Mononuclear cell (primary cell): ENCODE data around the gene INTS6. TPM values are rescaled to one million over a fixed set of nuclear protein-coding genes. Genes with fewer than 3 reads are reported as not detected.

ENCODE experiments used
- H3K27me3 ChIP-seq: 2 replicates; pipeline ENCODE4 v1.6.0; 2011; ENCODE audit warnings: low read length, control low read depth; ENCODE audit not compliant: insufficient read depth
- H3K4me1 ChIP-seq: 2 replicates; pipeline ENCODE4 v1.5.1; 2011; ENCODE audit warnings: mild to moderate bottlenecking, low read length, control low read depth; ENCODE audit not compliant: insufficient read depth
- H3K4me3 ChIP-seq: 2 replicates; pipeline ENCODE4 v1.5.1; 2011; ENCODE audit warnings: mild to moderate bottlenecking, low read length, moderate library complexity
- H3K9me3 ChIP-seq: 2 replicates; pipeline ENCODE4 v1.5.1; 2011; ENCODE audit warnings: low read depth, mild to moderate bottlenecking, control low read depth, low read length
- total RNA-seq: library from RNA; depleted of rRNA; stranded (reverse); fragments of >200 nt; gene quantifications from one replicate; pipeline ENCODE4 v1.2.3, GENCODE V29; 2012

The INTS6 gene
- total RNA-seq, 1 donor: 47.2 TPM

DNA sequence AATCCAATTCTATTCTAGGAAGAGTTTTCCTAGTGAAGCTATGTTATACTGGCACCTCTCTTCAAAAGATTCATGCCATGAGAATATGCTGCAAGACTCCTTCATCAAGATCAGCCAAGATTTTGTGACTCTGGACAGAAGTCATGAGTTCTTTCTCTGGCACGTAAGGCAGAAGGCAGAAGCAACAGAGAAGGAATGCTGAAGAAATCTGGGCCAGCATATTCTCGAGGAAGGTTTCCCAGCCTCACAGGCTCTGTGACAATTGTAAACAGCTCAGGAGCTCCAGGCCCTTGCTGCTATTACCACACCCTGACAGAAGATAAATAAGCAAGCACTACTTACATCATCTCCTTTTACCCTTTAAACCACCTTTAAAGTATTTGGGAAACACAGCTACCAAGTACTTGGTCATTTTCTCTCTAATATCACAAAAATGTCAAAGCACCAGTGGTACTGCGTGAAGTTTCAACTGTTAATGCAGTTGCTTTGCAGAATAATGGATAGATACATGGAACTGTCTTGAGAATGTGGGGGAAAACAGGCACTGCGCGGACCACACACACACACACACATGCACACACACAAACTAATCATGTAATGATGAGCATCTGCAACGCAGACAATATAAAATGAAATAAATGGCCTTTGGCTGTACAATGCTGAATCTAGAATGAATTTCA, 55.4 kb downstream of the INTS6 start:
- Histone ChIP-seq H3K27me3 (no peaks in the 10 kb centered on the region), H3K4me1 (peaks cover 5% of the 10 kb centered on the region), H3K4me3 (no peak overlapping the region), H3K9me3 (no peaks in the 10 kb centered on the region)

- Histone ChIP-seq H3K4me3 (no peak overlapping the region), H3K9me3 (no peaks in the 10 kb centered on the region), H3K4me1 (peaks cover 5% of the 10 kb centered on the region), H3K27me3 (no peaks in the 10 kb centered on the region)
These were observed 56.5 kb downstream of the INTS6 start for GRCh38 chr13:51396352-51396751.

DNA sequence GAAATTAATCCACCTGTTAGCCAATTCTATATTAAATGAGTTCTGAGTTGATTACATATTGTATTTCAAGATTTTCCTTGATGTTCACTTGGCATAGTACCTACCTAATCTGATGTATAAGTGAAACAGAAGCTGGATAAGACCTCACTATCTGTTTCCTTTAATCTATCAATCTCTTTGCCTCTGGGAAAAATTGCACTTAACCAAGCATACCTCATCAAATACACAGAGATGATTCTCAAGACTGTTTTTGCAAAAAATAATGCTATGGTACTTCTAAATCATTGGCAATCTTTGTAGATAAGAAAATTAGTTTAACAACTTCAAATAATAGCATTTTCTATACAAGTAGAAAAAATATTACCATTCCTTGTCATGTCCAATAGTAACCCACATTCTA, 58.1 kb downstream of the INTS6 start:
- no peak overlapping the region for H3K4me3 ChIP-seq
- no peaks in the 10 kb centered on the region for H3K9me3 ChIP-seq
- H3K27me3 ChIP-seq: no peaks in the 10 kb centered on the region
- peaks cover 5% of the 10 kb centered on the region for H3K4me1 ChIP-seq

GRCh38 chr13:51385114-51385513, 67.7 kb downstream of the INTS6 start:
- Histone ChIP-seq H3K27me3 (no peaks in the 10 kb centered on the region), H3K9me3 (no peaks in the 10 kb centered on the region), H3K4me3 (no peak overlapping the region), H3K4me1 (no peaks in the 10 kb centered on the region)

GRCh38 chr13:51380269-51380668, 72.6 kb downstream of the INTS6 start:
- Histone ChIP-seq H3K9me3 (no peaks in the 10 kb centered on the region), H3K4me1 (no peaks in the 10 kb centered on the region), H3K27me3 (no peaks in the 10 kb centered on the region), H3K4me3 (no peak overlapping the region)

- Histone ChIP-seq H3K4me3 (no peak overlapping the region), H3K27me3 (no peaks in the 10 kb centered on the region), H3K9me3 (no peaks in the 10 kb centered on the region), H3K4me1 (no peaks in the 10 kb centered on the region)
These were observed 79.4 kb downstream of the INTS6 start for GRCh38 chr13:51373451-51373850.

DNA sequence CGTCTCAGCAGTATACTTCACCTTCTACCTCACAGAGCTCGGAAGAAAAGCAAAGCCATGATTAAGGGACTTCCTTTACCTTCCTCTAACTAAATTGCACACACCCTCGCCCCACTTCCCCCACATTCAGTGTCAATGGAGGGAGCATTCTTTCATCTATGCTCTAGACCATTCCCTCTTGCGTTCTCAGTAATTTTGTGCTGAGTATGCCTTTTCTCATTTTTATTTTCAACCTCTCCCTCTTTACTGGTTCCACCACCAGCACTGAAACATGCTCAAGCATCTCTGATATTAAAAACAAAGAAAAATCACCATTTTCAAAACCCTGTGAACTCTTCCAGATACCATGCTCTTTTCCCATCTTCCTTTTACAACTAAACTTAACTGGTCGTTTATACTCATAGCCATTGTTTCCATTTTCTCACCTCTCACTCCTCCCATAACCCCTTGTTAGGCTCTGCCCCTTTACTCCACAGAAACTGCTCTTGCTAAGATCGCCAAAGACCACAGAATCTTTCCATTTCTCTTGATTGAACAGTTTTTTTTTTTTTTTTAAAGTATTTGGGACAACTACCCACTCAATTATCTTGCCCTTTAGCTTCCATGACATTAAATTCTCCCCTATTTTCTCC, 81.0 kb downstream of the INTS6 start:
- Histone ChIP-seq H3K4me3 (no peak overlapping the region), H3K4me1 (no peaks in the 10 kb centered on the region), H3K27me3 (no peaks in the 10 kb centered on the region), H3K9me3 (no peaks in the 10 kb centered on the region)

GRCh38 chr13:51370811-51371210, 82.0 kb downstream of the INTS6 start:
- Histone ChIP-seq H3K27me3 (no peaks in the 10 kb centered on the region), H3K4me3 (no peak overlapping the region), H3K9me3 (no peaks in the 10 kb centered on the region), H3K4me1 (no peaks in the 10 kb centered on the region)

DNA sequence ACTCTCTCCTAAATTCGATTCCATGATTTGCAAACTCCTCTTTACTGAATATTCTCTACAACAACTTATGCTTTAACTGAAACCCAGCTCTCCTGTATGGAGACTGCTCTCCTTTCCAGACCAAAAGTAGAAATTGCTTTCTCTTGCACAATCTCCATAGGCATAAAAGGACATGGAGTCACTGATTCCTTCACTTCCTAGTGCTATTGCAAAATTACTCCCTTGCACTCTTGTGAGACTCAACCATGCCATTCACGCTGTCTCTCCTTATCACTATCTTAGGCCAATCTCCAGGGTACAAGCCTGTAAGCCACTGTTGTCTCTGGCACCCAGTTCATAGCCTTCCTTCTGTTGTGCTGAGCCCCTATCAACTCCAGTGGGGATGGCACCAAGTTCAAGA, 82.7 kb downstream of the INTS6 start:
- Histone ChIP-seq H3K9me3 (no peaks in the 10 kb centered on the region), H3K4me1 (no peaks in the 10 kb centered on the region), H3K4me3 (no peak overlapping the region), H3K27me3 (no peaks in the 10 kb centered on the region)

DNA sequence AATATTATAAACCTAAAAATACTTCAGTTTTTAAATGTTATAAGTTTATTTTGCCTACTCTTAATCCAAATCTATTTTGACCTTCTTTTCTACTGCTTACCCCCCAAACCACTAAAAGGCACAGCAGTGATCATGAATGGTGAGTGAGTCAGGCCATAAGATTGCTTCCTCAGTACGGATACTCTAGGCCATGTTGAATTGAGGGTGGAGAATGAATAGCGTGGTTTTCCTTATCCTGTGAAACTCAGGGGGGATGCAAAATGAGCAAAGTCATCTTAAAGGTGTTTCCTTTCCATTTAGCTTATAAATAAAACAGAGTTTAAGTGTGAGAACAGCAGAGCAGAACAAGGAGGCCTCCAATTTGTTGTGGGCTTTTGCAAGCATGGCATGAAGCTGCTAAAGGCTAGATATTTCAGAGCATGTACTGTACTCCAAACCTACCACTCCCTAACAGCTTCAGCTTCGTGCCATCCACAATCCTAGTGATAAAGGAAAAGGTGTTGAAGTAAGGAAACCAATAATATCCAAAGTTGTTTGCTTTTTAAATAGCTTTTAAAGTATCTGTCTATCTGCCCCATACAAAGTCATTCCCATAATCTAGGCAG, 88.3 kb downstream of the INTS6 start:
- Histone ChIP-seq H3K4me3 (no peak overlapping the region), H3K27me3 (no peaks in the 10 kb centered on the region), H3K4me1 (no peaks in the 10 kb centered on the region), H3K9me3 (no peaks in the 10 kb centered on the region)

DNA sequence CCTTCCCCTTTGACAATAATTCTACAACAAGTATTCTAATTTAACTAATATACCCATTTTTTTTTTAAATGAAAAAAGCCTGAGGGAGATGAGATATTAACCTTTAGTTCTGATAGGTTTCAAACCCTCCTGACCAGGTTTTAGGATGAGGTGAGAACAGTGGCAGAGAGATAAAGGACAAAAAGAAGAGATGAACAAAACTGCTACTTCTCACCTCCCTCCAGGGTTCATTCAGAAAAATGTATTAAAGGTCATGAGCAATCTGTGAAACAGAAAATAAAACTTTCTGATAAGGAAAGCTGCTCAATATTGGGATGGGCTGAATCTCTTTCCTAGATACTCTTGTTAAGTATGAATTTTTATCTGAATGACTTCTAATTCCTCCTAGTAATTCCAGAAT, 89.2 kb downstream of the INTS6 start:
- Histone ChIP-seq H3K9me3 (no peaks in the 10 kb centered on the region), H3K4me3 (no peak overlapping the region), H3K4me1 (no peaks in the 10 kb centered on the region), H3K27me3 (no peaks in the 10 kb centered on the region)

- Histone ChIP-seq H3K4me3 (no peak overlapping the region), H3K27me3 (no peaks in the 10 kb centered on the region), H3K9me3 (no peaks in the 10 kb centered on the region), H3K4me1 (no peaks in the 10 kb centered on the region)
These were observed 91.7 kb downstream of the INTS6 start for GRCh38 chr13:51361106-51361505.

DNA sequence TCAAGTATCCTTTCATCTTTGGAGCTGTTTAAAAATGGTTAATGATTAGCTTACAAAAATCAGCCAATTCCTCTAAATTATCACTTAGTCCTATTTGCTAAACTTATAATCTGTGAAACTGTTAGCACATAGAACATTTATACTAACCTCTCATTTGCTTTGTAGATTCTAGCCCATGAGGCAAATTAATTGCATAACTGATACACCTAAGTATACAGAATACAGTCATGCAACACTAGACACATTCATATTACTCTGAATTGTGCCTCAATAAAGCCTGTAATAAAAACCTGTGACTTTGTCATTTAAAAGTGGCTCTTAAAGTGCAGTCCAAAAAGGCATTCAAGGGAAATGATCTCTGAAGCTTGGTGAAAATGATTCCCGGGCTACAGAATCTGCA, 92.3 kb downstream of the INTS6 start:
- Histone ChIP-seq H3K9me3 (no peaks in the 10 kb centered on the region), H3K4me1 (no peaks in the 10 kb centered on the region), H3K27me3 (no peaks in the 10 kb centered on the region), H3K4me3 (no peak overlapping the region)

DNA sequence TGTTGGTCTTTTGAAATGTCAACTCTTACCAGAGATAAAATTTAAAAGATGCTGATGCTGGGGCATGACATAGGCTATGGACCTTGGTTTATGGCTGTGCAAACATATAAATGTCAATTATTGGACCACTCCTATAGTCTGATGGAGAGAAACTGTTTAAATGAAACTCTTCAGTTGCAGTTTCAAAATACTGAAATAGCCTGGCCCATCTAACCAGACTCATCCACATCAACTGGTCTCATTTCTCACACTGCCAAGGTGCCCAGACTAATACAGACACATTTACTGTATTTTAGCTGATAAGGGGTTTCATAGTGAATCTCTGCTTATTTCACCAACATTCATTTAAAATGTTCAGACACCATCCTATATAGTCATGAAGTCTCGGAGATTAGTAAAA, 93.5 kb downstream of the INTS6 start:
- Histone ChIP-seq H3K4me1 (no peaks in the 10 kb centered on the region), H3K9me3 (no peaks in the 10 kb centered on the region), H3K27me3 (no peaks in the 10 kb centered on the region), H3K4me3 (no peak overlapping the region)

DNA sequence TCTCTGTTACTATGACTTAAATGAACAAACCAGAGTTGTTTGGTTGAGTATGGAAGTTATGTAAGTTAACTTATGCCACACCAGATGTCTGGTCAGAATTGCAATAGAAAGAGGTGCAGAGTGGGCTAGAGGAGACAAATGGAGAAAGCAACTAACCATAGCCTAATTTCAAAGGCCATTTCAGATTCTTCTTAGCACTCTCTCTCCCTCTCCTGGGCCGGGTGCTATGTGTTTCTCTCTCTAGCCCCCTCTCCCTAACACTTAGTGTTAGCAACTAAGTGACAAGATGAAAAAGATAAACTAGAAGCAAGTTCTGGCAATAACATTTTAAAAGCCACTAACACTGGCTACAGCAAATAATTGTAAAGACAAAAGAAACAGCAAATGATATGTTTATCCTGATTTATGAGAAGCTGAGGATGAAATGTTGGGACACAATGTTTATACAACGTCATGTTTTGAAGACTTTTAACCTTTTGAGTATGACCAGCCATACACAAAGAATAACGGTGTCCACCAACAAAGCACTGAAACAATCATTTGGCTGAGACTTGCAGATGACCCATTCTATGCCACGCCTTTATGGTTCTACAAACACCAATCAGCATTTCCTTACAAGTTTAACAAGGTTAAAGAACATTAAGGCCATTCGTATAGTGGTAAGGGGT, 94.8 kb downstream of the INTS6 start:
- Histone ChIP-seq H3K4me1 (no peaks in the 10 kb centered on the region), H3K4me3 (no peak overlapping the region), H3K9me3 (no peaks in the 10 kb centered on the region), H3K27me3 (no peaks in the 10 kb centered on the region)
